Measurements from ENCODE around the gene NOP10. TPM values are rescaled to one million over a fixed set of nuclear protein-coding genes. Genes with fewer than 3 reads are reported as not detected.
"Not testable (repeated sequence)": the region's sequence is repeated elsewhere in the genome, so short reads cannot be mapped to it uniquely, and the experiment has no call there.

NOP10 gene
- total RNA-seq, 1 donor from 2014 or later = 267 TPM

DNA sequence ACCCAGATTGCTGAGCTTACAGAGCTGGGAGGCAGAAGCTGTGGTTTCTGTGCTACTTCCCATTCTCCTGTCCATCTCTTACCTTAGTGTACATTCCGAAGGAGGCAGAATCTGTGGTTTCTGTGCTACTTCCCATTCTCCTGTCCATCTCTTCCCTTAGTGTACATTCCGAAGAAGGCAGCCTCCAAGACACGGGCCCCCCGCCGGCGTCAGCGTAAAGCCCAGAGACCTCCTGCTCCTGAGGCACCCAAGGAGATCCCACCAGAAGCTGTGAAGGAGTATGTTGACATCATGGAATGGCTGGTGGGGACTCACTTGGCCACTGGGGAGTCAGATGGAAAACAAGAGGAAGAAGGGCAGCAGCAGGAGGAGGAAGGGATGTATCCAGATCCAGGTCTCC is 11.3 kb upstream of the NOP10 start:
- Mint-ChIP-seq H3K27me3 (ENCODE audit: insufficient read depth) (no peaks in the 10 kb centered on the region), H3K27ac (no peak overlapping the region), H3K4me3 (no peak overlapping the region), H3K9me3 (no peaks in the 10 kb centered on the region), H3K4me1 (ENCODE audit: low read depth) (peaks cover 5% of the 10 kb centered on the region), H3K36me3 (ENCODE audit: low read depth) (peaks cover 17% of the 10 kb centered on the region)
- intact Hi-C loops (cut with micrococcal nuclease) = no loop called here
- no peak for DNase-seq (ENCODE audit: low spot score)

DNA sequence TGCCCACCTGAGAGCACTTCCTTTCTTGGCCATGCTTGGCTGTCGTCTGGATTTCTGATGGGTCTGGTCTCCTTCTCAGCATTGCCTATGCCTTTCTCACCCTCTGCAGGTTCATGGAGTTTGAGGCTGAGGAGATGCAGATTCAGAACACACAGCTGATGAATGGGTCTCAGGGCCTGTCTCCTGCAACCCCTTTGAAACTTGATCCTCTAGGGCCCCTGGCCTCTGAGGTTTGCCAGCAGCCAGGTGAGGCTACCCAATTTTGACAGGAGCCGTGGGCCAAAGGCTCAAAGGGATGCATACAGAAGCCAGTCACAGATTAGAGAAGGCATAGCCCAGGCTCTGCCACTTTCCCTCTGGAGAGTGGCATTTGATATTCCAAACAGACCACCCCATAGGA is 10.7 kb upstream of the NOP10 start:
- intact Hi-C loops (cut with micrococcal nuclease) = no loop called here
- H3K4me1 Mint-ChIP-seq (ENCODE audit: low read depth) = peaks cover 5% of the 10 kb centered on the region
- DNase-seq (ENCODE audit: low spot score) = no peak

DNA sequence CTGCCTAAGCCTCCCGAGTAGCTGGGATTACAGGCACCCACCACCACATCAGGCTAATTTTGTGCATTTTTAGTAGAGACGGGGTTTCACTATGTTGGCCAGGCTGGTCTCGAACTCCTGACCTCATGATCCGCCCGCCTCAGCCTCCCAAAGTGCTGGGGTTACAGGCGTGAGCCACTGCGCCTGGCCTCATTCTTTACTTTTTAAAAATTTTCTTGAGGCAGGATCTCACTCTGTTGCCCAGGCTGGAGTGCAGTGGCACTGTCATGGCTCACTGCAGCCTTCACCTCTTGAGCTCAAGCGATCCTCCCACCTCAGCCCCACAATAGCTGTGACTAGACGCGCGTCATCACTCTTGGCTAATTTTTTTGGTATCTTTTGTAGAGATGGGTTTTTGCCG is 10.1 kb upstream of the NOP10 start:
- H3K36me3 Mint-ChIP-seq (ENCODE audit: low read depth); H3K27me3 Mint-ChIP-seq (ENCODE audit: insufficient read depth); H3K27ac Mint-ChIP-seq; H3K4me1 Mint-ChIP-seq (ENCODE audit: low read depth); H3K9me3 Mint-ChIP-seq; intact Hi-C loops (cut with micrococcal nuclease); DNase-seq (ENCODE audit: low spot score); H3K4me3 Mint-ChIP-seq: not testable (repeated sequence)

More for the DNA sequence above, 10.7 kb upstream of the NOP10 start:
- Mint-ChIP-seq H3K27ac (no peak overlapping the region), H3K9me3 (no peaks in the 10 kb centered on the region), H3K27me3 (ENCODE audit: insufficient read depth) (no peaks in the 10 kb centered on the region), H3K36me3 (ENCODE audit: low read depth) (peaks cover 12% of the 10 kb centered on the region), H3K4me3 (no peak overlapping the region)

DNA sequence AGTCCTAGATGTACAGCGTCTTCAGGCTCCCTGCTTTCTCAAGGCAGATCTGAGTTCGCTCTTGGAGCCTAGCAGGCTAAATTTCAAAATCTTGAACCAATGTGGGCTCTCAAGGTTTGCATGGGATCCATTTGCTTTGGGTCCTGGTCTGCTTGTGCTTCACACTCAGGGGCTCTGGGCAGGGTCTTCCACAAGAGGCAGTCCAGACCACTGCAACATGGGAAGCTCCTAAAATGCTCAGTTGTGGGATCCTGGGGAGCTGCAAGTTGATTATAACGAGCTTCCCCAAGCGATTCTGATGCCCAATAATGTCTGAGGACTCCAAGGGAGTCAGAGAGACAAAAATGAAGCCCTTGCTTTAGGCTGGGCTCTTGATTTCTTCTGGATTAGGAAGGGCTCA is 6.8 kb upstream of the NOP10 start:
- Mint-ChIP-seq H3K27ac (no peak overlapping the region), H3K9me3 (no peaks in the 10 kb centered on the region), H3K4me3 (no peak overlapping the region), H3K27me3 (ENCODE audit: insufficient read depth) (peaks cover 2% of the 10 kb centered on the region), H3K4me1 (ENCODE audit: low read depth) (no peaks in the 10 kb centered on the region), H3K36me3 (ENCODE audit: low read depth) (no peaks in the 10 kb centered on the region)
- intact Hi-C loops (cut with micrococcal nuclease) = no loop called here
- DNase-seq (ENCODE audit: low spot score) = no peak

DNA sequence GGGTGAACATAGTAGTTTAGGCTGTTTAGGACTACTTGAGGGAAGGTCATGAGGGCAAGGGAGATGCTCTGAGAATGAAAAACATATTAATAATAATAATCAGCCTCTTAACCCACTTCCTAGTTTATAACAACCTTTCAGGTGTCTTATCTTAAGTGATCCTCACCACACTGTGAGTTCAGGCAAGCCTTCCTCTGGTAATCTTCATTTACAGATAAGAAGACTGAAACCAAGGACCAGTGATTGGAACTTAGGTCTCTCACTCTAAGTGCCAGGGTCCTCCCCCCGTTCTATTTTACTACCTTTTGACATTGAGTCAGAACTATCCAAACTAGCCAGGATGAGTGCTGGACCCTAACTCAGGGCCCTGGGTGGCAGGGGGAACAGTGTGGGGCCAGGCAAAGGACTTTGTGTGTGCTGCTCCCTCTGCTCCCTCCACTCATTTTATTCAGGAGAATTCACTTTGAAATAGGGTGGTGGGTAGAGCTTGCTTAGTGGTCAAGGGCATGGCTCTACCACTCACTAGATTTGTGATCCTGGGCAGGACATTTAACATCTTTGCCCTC is 5.9 kb upstream of the NOP10 start:
- no peaks in the 10 kb centered on the region for H3K9me3 Mint-ChIP-seq
- DNase-seq (ENCODE audit: low spot score) = no peak
- intact Hi-C loops (cut with micrococcal nuclease) = no loop called here
- H3K27me3 Mint-ChIP-seq (ENCODE audit: insufficient read depth) = peaks cover 2% of the 10 kb centered on the region
- no peak overlapping the region for H3K27ac Mint-ChIP-seq
- no peak overlapping the region for H3K4me3 Mint-ChIP-seq
- no peaks in the 10 kb centered on the region for H3K36me3 Mint-ChIP-seq (ENCODE audit: low read depth)
- no peaks in the 10 kb centered on the region for H3K4me1 Mint-ChIP-seq (ENCODE audit: low read depth)

DNA sequence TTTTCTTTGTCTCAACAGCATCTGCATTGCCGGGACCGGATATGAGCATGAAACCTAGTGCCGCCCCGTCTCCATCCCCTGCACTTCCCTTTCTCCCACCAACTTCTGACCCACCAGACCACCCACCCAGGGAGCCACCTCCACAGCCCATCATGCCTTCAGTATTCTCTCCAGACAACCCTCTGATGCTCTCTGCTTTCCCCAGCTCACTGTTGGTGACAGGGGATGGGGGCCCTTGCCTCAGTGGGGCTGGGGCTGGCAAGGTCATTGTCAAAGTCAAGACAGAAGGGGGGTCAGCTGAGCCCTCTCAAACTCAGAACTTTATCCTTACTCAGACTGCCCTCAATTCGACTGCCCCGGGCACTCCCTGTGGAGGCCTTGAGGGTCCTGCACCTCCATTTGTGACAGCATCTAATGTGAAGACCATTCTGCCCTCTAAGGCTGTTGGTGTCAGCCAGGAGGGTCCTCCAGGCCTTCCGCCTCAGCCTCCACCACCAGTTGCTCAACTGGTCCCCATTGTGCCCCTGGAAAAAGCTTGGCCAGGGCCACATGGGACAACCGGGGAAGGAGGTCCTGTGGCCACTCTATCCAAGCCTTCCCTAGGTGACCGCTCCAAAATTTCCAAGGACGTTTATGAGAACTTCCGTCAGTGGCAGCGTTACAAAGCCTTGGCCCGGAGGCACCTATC is 5.2 kb upstream of the NOP10 start:
- intact Hi-C loops (cut with micrococcal nuclease) = no loop called here
- no peak overlapping the region for H3K4me3 Mint-ChIP-seq
- H3K36me3 Mint-ChIP-seq (ENCODE audit: low read depth) = no peaks in the 10 kb centered on the region
- H3K9me3 Mint-ChIP-seq = no peaks in the 10 kb centered on the region
- no peak overlapping the region for H3K27ac Mint-ChIP-seq
- peaks cover 2% of the 10 kb centered on the region for H3K27me3 Mint-ChIP-seq (ENCODE audit: insufficient read depth)
- no peaks in the 10 kb centered on the region for H3K4me1 Mint-ChIP-seq (ENCODE audit: low read depth)
- DNase-seq (ENCODE audit: low spot score) = no peak

DNA sequence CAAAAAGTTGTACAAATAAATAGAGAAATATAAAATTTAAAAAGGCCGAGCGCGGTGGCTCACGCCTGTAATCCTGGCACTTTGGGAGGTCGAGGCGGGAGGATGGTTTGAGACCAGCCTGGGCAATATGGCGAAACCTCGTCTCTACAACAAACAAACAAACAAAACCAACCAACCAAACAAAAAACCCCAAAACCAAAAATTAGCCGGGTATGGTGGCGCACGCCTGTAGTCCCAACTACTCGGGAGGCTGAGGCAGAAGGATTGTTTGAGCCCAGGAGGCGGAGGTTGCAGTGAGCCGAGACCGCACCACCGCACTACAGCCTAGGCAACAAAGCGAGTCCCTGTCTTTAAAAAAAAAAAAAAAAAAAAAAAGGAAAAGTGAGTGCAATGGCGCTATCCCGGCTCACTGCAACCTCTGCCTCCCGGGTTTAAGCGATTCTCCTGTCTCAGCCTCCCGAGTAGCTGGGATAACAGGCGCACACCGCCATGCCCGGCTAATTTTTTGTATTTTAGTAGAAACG is 661 bp downstream of the NOP10 start:
- Mint-ChIP-seq H3K4me1 (ENCODE audit: low read depth) (peaks cover 26% of the 10 kb centered on the region), H3K36me3 (ENCODE audit: low read depth) (peaks cover 26% of the 10 kb centered on the region), H3K27ac (peak overlapping the region; percentile 88)
- intact Hi-C loops (cut with micrococcal nuclease) = loop anchor here (2.0 kb wide), 3 partner anchors 117 to 579 kb away; partner anchors contain the start of genes AVEN and EMC4
- H3K4me3 Mint-ChIP-seq; H3K27me3 Mint-ChIP-seq (ENCODE audit: insufficient read depth); DNase-seq (ENCODE audit: low spot score); H3K9me3 Mint-ChIP-seq: not testable (repeated sequence)

DNA sequence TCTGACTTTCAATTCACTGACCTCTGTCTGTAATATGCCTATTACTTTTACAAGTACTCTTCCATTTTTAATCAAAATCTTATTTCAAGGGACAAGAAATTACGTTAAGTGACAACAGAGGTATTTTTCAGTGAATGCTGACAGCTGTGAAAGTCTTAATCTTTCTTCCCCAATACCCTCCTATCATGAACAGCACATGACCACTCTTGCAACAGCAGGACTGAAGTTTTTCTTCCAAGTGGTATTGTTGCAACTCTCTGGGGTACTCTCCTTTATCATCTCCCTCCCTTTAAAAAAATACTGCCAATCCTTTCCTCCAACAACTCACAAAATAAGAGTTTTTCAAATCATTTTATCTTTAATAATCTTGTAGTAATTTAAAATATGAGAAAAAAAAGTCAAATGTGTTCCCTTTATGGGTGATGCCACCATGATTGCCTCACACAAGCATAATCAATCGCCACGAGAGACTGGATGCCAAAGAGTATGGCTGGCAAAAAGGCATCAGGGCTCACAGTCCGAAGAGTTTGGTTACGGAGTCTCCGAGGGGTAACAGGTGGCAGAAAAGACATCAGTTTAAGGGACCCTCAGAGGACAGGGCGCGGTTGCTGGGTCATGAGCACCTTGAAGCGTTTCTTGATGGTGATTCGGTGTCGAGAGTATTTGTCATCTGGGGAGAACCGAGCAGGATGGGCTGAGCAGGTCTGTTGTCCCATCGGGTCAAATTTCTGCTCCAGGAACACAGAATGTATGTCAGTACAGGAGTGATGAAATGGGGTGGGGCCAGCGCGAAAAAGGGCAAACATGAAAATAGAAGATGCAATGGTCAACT is 1.3 kb downstream of the NOP10 start:
- DNase-seq (ENCODE audit: low spot score) = no peak
- no peaks in the 10 kb centered on the region for H3K9me3 Mint-ChIP-seq
- peak overlapping the region; percentile 88 for H3K27ac Mint-ChIP-seq
- no peaks in the 10 kb centered on the region for H3K27me3 Mint-ChIP-seq (ENCODE audit: insufficient read depth)
- no peak overlapping the region for H3K4me3 Mint-ChIP-seq
- peaks cover 33% of the 10 kb centered on the region for H3K4me1 Mint-ChIP-seq (ENCODE audit: low read depth)
- H3K36me3 Mint-ChIP-seq (ENCODE audit: low read depth) = peaks cover 26% of the 10 kb centered on the region
- intact Hi-C loops (cut with micrococcal nuclease) = loop anchor here (2.0 kb wide), 3 partner anchors 117 to 579 kb away; partner anchors contain the start of genes AVEN and EMC4

DNA sequence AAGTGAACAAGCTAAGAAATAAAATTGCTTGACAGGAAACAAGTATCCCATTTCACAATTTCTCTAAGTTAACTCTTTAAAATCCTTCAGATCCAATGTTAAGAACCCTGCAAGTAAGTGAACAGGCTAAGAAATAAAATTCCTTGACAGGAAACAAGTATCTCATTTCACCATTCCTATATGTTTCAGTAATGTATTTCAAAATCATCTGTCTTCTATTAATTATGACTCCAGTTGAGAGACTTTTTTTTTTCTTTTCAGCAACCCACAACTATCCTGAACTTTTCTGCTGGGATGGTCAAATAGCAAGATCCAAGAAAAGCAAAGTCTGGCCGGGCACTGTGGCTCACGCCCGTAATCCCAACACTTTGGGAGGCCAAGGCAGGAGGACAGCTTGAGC is 3.0 kb downstream of the NOP10 start:
- Mint-ChIP-seq H3K36me3 (ENCODE audit: low read depth) (peaks cover 26% of the 10 kb centered on the region), H3K9me3 (no peaks in the 10 kb centered on the region), H3K4me1 (ENCODE audit: low read depth) (peaks cover 49% of the 10 kb centered on the region), H3K4me3 (no peak overlapping the region), H3K27me3 (ENCODE audit: insufficient read depth) (no peaks in the 10 kb centered on the region), H3K27ac (peak overlapping the region; percentile 16)
- intact Hi-C loops (cut with micrococcal nuclease) = loop anchor here (5.0 kb wide), 1 partner anchor 627 kb away; the partner anchor contains the start of gene AQR
- DNase-seq (ENCODE audit: low spot score) = no peak

DNA sequence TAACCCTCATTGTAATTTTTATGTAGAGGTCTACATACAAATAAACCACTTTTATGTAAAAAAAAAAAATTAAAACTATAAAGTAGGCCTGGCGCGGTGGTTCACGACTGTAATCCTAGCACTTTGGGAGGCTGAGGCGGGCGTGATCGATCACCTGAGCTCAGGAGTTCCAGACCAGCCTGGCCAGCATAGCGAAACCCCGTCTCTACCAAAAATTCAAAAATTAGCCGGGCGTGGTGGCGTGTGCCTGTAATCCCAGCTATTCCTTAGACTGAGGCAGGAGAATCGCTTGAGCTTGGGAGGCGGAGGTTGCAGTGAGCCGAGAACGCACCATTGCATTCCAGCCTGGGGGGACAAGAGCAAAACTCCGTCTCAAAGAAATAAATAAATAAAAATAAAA is 4.6 kb downstream of the NOP10 start:
- peaks cover 65% of the 10 kb centered on the region for H3K4me1 Mint-ChIP-seq (ENCODE audit: low read depth)
- H3K4me3 Mint-ChIP-seq = peak overlapping the region; percentile 97
- no peak overlapping the region for H3K27ac Mint-ChIP-seq
- intact Hi-C loops (cut with micrococcal nuclease) = loop anchor here (1.0 to 5.0 kb wide), 3 partner anchors 29 to 629 kb away; partner anchors contain the start of genes AQR, EMC4 and LPCAT4
- no peaks in the 10 kb centered on the region for H3K9me3 Mint-ChIP-seq
- no peak for DNase-seq (ENCODE audit: low spot score)
- peaks cover 26% of the 10 kb centered on the region for H3K36me3 Mint-ChIP-seq (ENCODE audit: low read depth)
- no peaks in the 10 kb centered on the region for H3K27me3 Mint-ChIP-seq (ENCODE audit: insufficient read depth)

DNA sequence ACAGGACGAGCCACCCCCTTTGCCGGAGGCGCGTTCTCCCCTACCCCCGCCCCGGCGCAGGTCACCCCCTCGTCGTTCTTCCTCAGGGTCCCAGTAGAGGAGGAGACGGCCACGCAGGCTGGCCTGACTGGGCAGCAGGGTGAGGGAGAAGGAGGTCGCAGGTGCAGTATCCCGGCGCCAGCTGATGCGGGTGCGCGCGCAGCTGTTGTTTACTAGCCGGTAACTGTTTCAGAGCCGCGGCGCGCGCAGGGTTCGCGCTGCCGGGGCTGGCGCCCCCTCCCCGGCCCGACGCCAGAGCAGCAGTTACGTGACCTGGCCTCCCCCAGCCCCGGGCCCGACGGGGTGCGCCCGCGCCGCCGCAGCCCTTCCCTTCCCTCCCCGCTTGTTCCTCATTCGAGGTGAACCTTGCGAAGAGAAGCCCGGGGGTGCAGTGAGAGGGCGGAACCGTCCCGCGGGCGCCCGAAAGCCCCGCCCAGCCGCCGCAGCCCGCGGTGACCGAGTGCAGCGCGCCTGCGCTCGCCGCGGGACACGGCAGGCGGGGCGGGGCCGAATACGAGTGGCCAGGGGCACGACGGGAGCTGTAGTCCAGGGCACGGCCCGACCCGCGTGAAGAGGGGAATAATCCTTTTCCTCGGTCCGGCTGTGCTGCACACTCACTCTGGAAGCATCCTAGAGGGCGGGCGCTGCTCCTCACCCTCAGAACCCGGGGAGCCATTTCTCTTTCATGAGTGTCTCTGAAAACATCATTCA is 5.2 kb downstream of the NOP10 start, which contains the start of gene SLC12A6:
TSS of gene SLC12A6 (minus strand) at position 225 of the 750 bp plus-strand sequence. CDS start 1,101 bp downstream, outside the sequence.
- H3K9me3 Mint-ChIP-seq = no peaks in the 10 kb centered on the region
- peak within 1 kb of the TSS; percentile 97 for H3K4me3 Mint-ChIP-seq
- H3K4me1 Mint-ChIP-seq (ENCODE audit: low read depth) = peaks cover 66% of the 10 kb centered on the region
- DNase-seq (ENCODE audit: low spot score) = peak; percentile 90
- intact Hi-C loops (cut with micrococcal nuclease) = loop anchor here (1.0 to 5.0 kb wide), 3 partner anchors 30 to 630 kb away; partner anchors contain the start of genes AQR, EMC4 and LPCAT4
- peak within 1 kb of the TSS; percentile 97 for H3K27ac Mint-ChIP-seq
- no peaks in the 10 kb centered on the region for H3K27me3 Mint-ChIP-seq (ENCODE audit: insufficient read depth)
- H3K36me3 Mint-ChIP-seq (ENCODE audit: low read depth) = peaks cover 26% of the 10 kb centered on the region

DNA sequence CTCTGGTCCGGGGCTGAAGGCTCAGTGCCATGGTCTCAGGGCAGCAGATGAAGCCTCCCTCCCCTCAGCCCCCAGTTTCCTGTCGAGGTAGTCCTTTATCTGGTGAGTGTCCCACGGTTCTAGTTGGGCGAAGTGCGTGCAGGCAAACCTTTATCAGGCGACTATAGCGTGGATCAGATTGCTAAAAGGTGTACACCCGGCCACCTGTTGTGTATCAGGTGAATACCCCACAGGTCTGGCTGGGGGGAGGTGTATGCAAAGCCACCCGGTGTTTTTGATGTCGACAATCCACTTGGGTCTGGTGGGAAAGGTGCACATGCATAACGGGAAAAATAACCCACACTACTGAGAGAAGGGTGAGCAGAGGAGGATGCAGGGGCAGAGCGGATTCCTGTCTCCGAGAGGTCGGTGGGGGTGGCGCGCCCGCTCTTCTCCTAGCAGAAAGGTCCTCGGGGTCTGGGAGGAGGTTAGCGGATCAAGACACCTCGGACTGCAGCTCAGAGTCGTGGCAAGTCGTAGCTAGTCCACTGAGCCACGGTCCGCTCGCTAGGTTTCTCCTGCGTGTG is 5.9 kb downstream of the NOP10 start:
- no peak for DNase-seq (ENCODE audit: low spot score)
- H3K4me1 Mint-ChIP-seq (ENCODE audit: low read depth) = peaks cover 69% of the 10 kb centered on the region
- intact Hi-C loops (cut with micrococcal nuclease) = loop anchor here (5.0 kb wide), 1 partner anchor 630 kb away; the partner anchor contains the start of gene AQR
- H3K27me3 Mint-ChIP-seq (ENCODE audit: insufficient read depth) = no peaks in the 10 kb centered on the region
- H3K4me3 Mint-ChIP-seq = peak overlapping the region; percentile 97
- peaks cover 24% of the 10 kb centered on the region for H3K36me3 Mint-ChIP-seq (ENCODE audit: low read depth)
- peak overlapping the region; percentile 97 for H3K27ac Mint-ChIP-seq
- H3K9me3 Mint-ChIP-seq = no peaks in the 10 kb centered on the region
